ENCODE measurements around the gene NTN4. TPM values are rescaled to one million over a fixed set of nuclear protein-coding genes. Genes with fewer than 3 reads are reported as not detected.

NTN4 gene
- not detected for polyA plus RNA-seq (2012; ENCODE audit: insufficient read depth, insufficient read length, low read depth)

GRCh38 chr12:95790033-95790916 lies at the start of gene NTN4:
Gene NTN4 (minus strand): TSS chr12:95790764. CDS start chr12:95790309, 455 bp downstream.
- Histone ChIP-seq H3K36me3 (no peaks in the 10 kb centered on the region), H3K4me1 (no peaks in the 10 kb centered on the region), H3K4me3 (ENCODE audit: low read depth, low read length) (peak within 1 kb of the TSS; percentile 19), H3K27me3 (peaks cover 98% of the 10 kb centered on the region), H3K9me3 (no peaks in the 10 kb centered on the region)
- TF ChIP-seq CTCF (IDR thresholded peaks at IDR 0.05; ENCODE audit: low read depth, low read length), result no peak
- DNase-seq, result peak; percentile 25

GRCh38 chr12:95838125-95838524 lies 47.6 kb upstream of the NTN4 start:
- Histone ChIP-seq H3K4me3 (ENCODE audit: low read depth, low read length) (no peak overlapping the region), H3K27me3 (peaks cover 14% of the 10 kb centered on the region), H3K9me3 (no peaks in the 10 kb centered on the region), H3K4me1 (peaks cover 2% of the 10 kb centered on the region; the same call in 1 of the 2 replicates), H3K36me3 (no peaks in the 10 kb centered on the region)
- TF ChIP-seq CTCF (IDR thresholded peaks at IDR 0.05; ENCODE audit: low read depth, low read length), result no peak
- no peak for DNase-seq

- no peak for DNase-seq
- Histone ChIP-seq H3K4me1 (peaks cover 2% of the 10 kb centered on the region; the same call in 1 of the 2 replicates), H3K36me3 (no peaks in the 10 kb centered on the region), H3K9me3 (no peaks in the 10 kb centered on the region), H3K27me3 (peaks cover 15% of the 10 kb centered on the region), H3K4me3 (ENCODE audit: low read depth, low read length) (no peak overlapping the region)
- no peak for TF ChIP-seq CTCF (IDR thresholded peaks at IDR 0.05; ENCODE audit: low read depth, low read length)
Measured at GRCh38 chr12:95837240-95838038, 46.9 kb upstream of the NTN4 start.

- TF ChIP-seq CTCF (IDR thresholded peaks at IDR 0.05; ENCODE audit: low read depth, low read length), result no peak
- Histone ChIP-seq H3K36me3 (no peaks in the 10 kb centered on the region), H3K4me3 (ENCODE audit: low read depth, low read length) (no peak overlapping the region), H3K4me1 (peaks cover 2% of the 10 kb centered on the region; the same call in 1 of the 2 replicates), H3K9me3 (no peaks in the 10 kb centered on the region), H3K27me3 (peaks cover 16% of the 10 kb centered on the region)
- DNase-seq, result no peak
Measured at GRCh38 chr12:95836630-95837239, 46.2 kb upstream of the NTN4 start.

- Histone ChIP-seq H3K36me3 (no peaks in the 10 kb centered on the region), H3K4me1 (peaks cover 2% of the 10 kb centered on the region; the same call in 1 of the 2 replicates), H3K27me3 (peaks cover 16% of the 10 kb centered on the region), H3K9me3 (no peaks in the 10 kb centered on the region), H3K4me3 (ENCODE audit: low read depth, low read length) (no peak overlapping the region)
- no peak for DNase-seq
- TF ChIP-seq CTCF (IDR thresholded peaks at IDR 0.05; ENCODE audit: low read depth, low read length), result no peak
Measured at GRCh38 chr12:95836185-95836609, 45.6 kb upstream of the NTN4 start.

Data from BE2C (cell line).